ENCODE measurements around the gene RBCK1. TPM values are rescaled to one million over a fixed set of nuclear protein-coding genes. Genes with fewer than 3 reads are reported as not detected.

The RBCK1 gene
- total and polyA plus RNA-seq, 9 of the 15 experiments (the other 6 are each of a cell fraction or from before 2014, with no cell fraction given) = 5.9 to 59.3 (median 26.5) TPM

DNA sequence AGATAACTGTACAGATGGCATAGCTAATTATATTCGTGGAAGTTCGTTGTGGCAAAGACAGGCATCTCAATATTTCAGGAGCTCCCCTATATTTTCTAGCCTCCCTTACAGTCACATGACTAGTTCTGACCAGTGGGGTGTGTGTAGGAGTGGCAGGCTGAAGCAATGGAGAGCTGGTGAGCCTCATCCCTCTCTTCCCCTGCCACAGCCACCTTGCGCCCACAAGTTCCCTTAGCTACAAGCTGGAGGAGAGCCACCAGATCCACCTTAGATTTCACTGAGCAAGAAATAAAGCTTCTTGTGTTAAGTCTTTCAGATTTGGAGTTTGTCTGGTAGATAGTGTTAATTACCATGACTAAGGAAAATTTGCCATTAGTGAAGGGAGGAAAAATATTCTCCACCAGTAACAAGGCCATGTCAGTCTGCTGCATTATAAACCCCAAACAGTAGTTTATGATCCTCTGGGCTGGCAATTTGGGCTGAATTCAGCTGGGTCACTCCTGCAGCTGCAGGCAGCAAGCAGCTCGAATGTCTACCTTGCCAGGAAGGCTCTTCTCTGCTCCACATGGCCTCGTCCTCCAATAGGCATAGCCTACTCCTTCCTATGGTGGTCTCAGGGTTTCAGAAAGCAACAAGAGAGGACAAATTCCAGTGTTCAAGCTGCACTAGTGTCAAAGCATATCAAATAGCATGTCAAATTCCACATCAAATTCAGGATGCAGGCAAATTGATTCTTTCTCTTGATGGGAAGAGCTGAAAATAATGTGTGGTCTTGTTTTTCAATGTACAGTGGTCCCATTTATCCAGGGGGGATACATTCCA, 7.4 kb upstream of the RBCK1 start (continued):
- TF ChIP-seq, protein P1, sequence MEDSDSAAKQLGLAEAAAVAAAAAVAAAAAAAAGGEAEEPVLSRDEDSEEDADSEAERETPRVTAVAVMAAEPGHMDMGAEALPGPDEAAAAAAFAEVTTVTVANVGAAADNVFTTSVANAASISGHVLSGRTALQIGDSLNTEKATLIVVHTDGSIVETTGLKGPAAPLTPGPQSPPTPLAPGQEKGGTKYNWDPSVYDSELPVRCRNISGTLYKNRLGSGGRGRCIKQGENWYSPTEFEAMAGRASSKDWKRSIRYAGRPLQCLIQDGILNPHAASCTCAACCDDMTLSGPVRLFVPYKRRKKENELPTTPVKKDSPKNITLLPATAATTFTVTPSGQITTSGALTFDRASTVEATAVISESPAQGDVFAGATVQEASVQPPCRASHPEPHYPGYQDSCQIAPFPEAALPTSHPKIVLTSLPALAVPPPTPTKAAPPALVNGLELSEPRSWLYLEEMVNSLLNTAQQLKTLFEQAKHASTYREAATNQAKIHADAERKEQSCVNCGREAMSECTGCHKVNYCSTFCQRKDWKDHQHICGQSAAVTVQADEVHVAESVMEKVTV (CRISPR knock-in tag; IDR thresholded peaks at IDR 0.05) = 0 out of 2 replicates have a peak, but pooled peaks have one; percentile 26
- peak; percentile 21 for TF ChIP-seq CBFA2T2 (conservative IDR thresholded peaks at IDR 0.05)
- no peak for TF ChIP-seq ZKSCAN8 (CRISPR knock-in tag; IDR thresholded peaks at IDR 0.05)
- TF ChIP-seq RAD51 (IDR thresholded peaks at IDR 0.05; ENCODE audit: borderline replicate concordance, low read depth) = peak; percentile 82
- no peak for TF ChIP-seq MNT (conservative IDR thresholded peaks at IDR 0.05)
- peak; percentile 88; the same call in 1 of the 2 replicates for TF ChIP-seq ZNF316 (IDR thresholded peaks at IDR 0.05)
- TF ChIP-seq, protein P2, sequence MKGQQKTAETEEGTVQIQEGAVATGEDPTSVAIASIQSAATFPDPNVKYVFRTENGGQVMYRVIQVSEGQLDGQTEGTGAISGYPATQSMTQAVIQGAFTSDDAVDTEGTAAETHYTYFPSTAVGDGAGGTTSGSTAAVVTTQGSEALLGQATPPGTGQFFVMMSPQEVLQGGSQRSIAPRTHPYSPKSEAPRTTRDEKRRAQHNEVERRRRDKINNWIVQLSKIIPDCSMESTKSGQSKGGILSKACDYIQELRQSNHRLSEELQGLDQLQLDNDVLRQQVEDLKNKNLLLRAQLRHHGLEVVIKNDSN (CRISPR knock-in tag; IDR thresholded peaks at IDR 0.05) = peak; percentile 85
- no peak for TF ChIP-seq TRIM24 (IDR thresholded peaks at IDR 0.05)
- TF ChIP-seq MEF2D (tag; conservative IDR thresholded peaks at IDR 0.05; ENCODE audit: low read depth) = 0 out of 2 replicates have a peak, but pooled peaks have one; percentile 26
- TF ChIP-seq ZSCAN32 (CRISPR knock-in tag; IDR thresholded peaks at IDR 0.05) = no peak
- TF ChIP-seq ZNF76 (CRISPR knock-in tag; IDR thresholded peaks at IDR 0.05; ENCODE audit: borderline replicate concordance) = 0 out of 2 replicates have a peak, but pooled peaks have one; percentile 31
- peak; percentile 51; the same call in 1 of the 2 replicates for TF ChIP-seq MAFF (IDR thresholded peaks at IDR 0.05; ENCODE audit: low read length)
- TF ChIP-seq DMBX1 (CRISPR knock-in tag; IDR thresholded peaks at IDR 0.05; ENCODE audit: borderline replicate concordance) = peak; percentile 18; the same call in 1 of the 2 replicates
- no peak for TF ChIP-seq NFIX (CRISPR knock-in tag; IDR thresholded peaks at IDR 0.05; ENCODE audit: low read depth)
- no peak for TF ChIP-seq MTA3 (IDR thresholded peaks at IDR 0.05; ENCODE audit: borderline replicate concordance)
- 0 out of 2 replicates have a peak, but pooled peaks have one; percentile 22 for TF ChIP-seq SOX6 (IDR thresholded peaks at IDR 0.05)
- TF ChIP-seq VEZF1 (CRISPR knock-in tag; IDR thresholded peaks at IDR 0.05) = no peak
- TF ChIP-seq MAZ (CRISPR knock-in tag; conservative IDR thresholded peaks at IDR 0.05 in 1 of 2, IDR thresholded peaks at IDR 0.05 in 1 of 2) = 0 out of 4 replicates have a peak, but pooled peaks of 1 of the 2 experiments have one; percentile 14
- no peak for TF ChIP-seq MBD2 (IDR thresholded peaks at IDR 0.05; ENCODE audit: borderline replicate concordance, low read depth)
- TF ChIP-seq SFPQ (IDR thresholded peaks at IDR 0.05; ENCODE audit: low read depth, low read length) = no peak
